Tibial nerve (tissue), 4 donors: ENCODE results near the gene MYADM.

ENCODE experiments used
- EP300 ChIP-seq, 2 donors: sonication (generic); formaldehyde crosslinking; IDR thresholded peaks; one replicate each; pipeline ENCODE4 v1.6.1; 2017; ENCODE audit warnings: antibody characterized with exemption in 2 of 2, mild to moderate bottlenecking in 1 of 2
- POLR2A ChIP-seq, 2 donors: fragments of 450-650 bp; IDR thresholded peaks; one replicate each; pipeline ENCODE4 v1.6.1; 2017; ENCODE audit warnings: antibody characterized with exemption in 2 of 2, mild to moderate bottlenecking in 2 of 2, moderate library complexity in 2 of 2
- TF ChIP-seq, protein P1 (sequence below), 5 experiments: fragments of 200-600 bp in 3 of 5; fragments of 450-650 bp in 2 of 5; sonication (generic) in 3 of 5; IDR thresholded peaks; one replicate each; pipeline ENCODE4 v1.5.1; 2016 to 2019; ENCODE audit warnings: antibody characterized with exemption in 5 of 5, mild to moderate bottlenecking in 3 of 5, moderate library complexity in 2 of 5

GRCh38 chr19:53892981-53893325, 25.3 kb downstream of the MYADM start:
- TF ChIP-seq, protein P1, sequence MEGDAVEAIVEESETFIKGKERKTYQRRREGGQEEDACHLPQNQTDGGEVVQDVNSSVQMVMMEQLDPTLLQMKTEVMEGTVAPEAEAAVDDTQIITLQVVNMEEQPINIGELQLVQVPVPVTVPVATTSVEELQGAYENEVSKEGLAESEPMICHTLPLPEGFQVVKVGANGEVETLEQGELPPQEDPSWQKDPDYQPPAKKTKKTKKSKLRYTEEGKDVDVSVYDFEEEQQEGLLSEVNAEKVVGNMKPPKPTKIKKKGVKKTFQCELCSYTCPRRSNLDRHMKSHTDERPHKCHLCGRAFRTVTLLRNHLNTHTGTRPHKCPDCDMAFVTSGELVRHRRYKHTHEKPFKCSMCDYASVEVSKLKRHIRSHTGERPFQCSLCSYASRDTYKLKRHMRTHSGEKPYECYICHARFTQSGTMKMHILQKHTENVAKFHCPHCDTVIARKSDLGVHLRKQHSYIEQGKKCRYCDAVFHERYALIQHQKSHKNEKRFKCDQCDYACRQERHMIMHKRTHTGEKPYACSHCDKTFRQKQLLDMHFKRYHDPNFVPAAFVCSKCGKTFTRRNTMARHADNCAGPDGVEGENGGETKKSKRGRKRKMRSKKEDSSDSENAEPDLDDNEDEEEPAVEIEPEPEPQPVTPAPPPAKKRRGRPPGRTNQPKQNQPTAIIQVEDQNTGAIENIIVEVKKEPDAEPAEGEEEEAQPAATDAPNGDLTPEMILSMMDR (IDR thresholded peaks at IDR 0.05), result no peak
- TF ChIP-seq POLR2A (IDR thresholded peaks at IDR 0.05) (no peak), EP300 (IDR thresholded peaks at IDR 0.05) (no peak)
